H1 (cell line): ENCODE measurements around the gene VPS13D. TPM values are rescaled to one million over a fixed set of nuclear protein-coding genes. Genes with fewer than 3 reads are reported as not detected.
A peak's percentile ranks its signal among the peaks of the same experiment; 100 is the strongest.

ENCODE experiments used
- CTCF ChIA-PET: fragments of 300-600 bp; sonication (Branson Sonifier 250); formaldehyde crosslinking; loops from one replicate; lab custom pipeline; 2021; ENCODE audit not compliant: partially characterized antibody; lab: Charles Lee
- POLR2A ChIA-PET: fragments of 300-600 bp; sonication (Branson Sonifier 250); formaldehyde crosslinking; loops from one replicate; lab custom pipeline; 2021; ENCODE audit warnings: inconsistent platforms; ENCODE audit not compliant: partially characterized antibody; lab: Charles Lee
- DNase-seq, 2 experiments: peaks; one replicate each; pipeline versions ENCODE4 v3.0.0 to v3.0.0-alpha.2; 2010 to 2022; ENCODE audit warnings: low spot score in 2 of 2, low read depth in 1 of 2, mixed read lengths in 1 of 2
- FAIRE-seq: peaks from 2 replicates; lab custom pipeline; 2011; peaks lifted over from hg19 to GRCh38; lab: Jason Lieb, UNC
- H2AFZ ChIP-seq: 2 replicates; pipeline ENCODE4 v1.8.1; 2012; ENCODE audit warnings: low read length, inconsistent platforms
- H2AK5ac ChIP-seq: 2 replicates; pipeline ENCODE4 v1.6.1; 2013; ENCODE audit warnings: low read depth, low read length
- H2BK120ac ChIP-seq: replicated peaks from 2 replicates; pipeline ENCODE3; 2013; ENCODE audit warnings: low read depth, low read length, inconsistent platforms
- H2BK12ac ChIP-seq: 2 replicates; pipeline ENCODE4 v1.6.1; 2013; ENCODE audit warnings: low read depth, low read length
- H2BK15ac ChIP-seq: 2 replicates; pipeline ENCODE4 v1.6.1; 2013; ENCODE audit warnings: low read length
- H2BK20ac ChIP-seq: 2 replicates; pipeline ENCODE4 v1.6.1; 2013; ENCODE audit warnings: low read length
- H2BK5ac ChIP-seq: 2 replicates; pipeline ENCODE4 v1.6.1; 2013; ENCODE audit warnings: low read depth, low read length
- H3K14ac ChIP-seq: 2 replicates; pipeline ENCODE4 v1.6.1; 2013; ENCODE audit warnings: inconsistent platforms; ENCODE audit not compliant: insufficient read length
- H3K18ac ChIP-seq: 2 replicates; pipeline ENCODE4 v1.6.1; 2013; ENCODE audit warnings: low read length; ENCODE audit errors: extremely low read depth
- H3K23ac ChIP-seq: 2 replicates; pipeline ENCODE4 v1.6.1; 2013; ENCODE audit warnings: inconsistent platforms; ENCODE audit not compliant: insufficient read length
- H3K23me2 ChIP-seq: 2 replicates; pipeline ENCODE4 v1.6.1; 2013; ENCODE audit warnings: low read depth, low read length
- H3K27ac ChIP-seq: 2 replicates; pipeline ENCODE4 v1.6.1; 2011; ENCODE audit warnings: low read depth, low read length, inconsistent platforms
- H3K27me3 ChIP-seq, 4 experiments: replicated peaks in 1 of 4; 1 replicate in 1 of 4; 2 replicates in 3 of 4; pipeline versions ENCODE4 v1.6.1 to v1.8.1; 2011 to 2013; ENCODE audit warnings: low read length in 3 of 4, mild to moderate bottlenecking in 3 of 4, inconsistent platforms in 2 of 4, mixed read lengths in 2 of 4, moderate library complexity in 1 of 4; ENCODE audit not compliant: control insufficient read depth in 3 of 4, insufficient read depth in 3 of 4; ENCODE audit errors: extremely low read depth in 1 of 4
- H3K36me3 ChIP-seq, 4 experiments: 2 replicates each; pipeline versions ENCODE4 v1.6.1 to v1.8.1; 2011 to 2013; ENCODE audit warnings: mild to moderate bottlenecking in 4 of 4, low read length in 3 of 4, moderate library complexity in 2 of 4, control low read depth in 1 of 4, inconsistent platforms in 1 of 4; ENCODE audit not compliant: insufficient read depth in 4 of 4, control insufficient read depth in 2 of 4
- H3K4ac ChIP-seq: replicated peaks from 2 replicates; pipeline ENCODE3; 2013; ENCODE audit warnings: low read length, low read depth, mixed read lengths, inconsistent platforms; ENCODE audit not compliant: insufficient read length
- H3K4me1 ChIP-seq, 4 experiments: replicated peaks in 1 of 4; 1 replicate in 1 of 4; 2 replicates in 3 of 4; pipeline versions ENCODE4 v1.6.1 to v1.8.1; 2011 to 2013; ENCODE audit warnings: low read length in 3 of 4, inconsistent platforms in 2 of 4, mixed read lengths in 1 of 4; ENCODE audit not compliant: insufficient read depth in 4 of 4, control insufficient read depth in 3 of 4
- H3K4me2 ChIP-seq, 2 experiments: 2 replicates each; pipeline versions ENCODE4 v1.6.1 to v1.8.1; 2011 to 2013; ENCODE audit warnings: low read depth in 2 of 2, low read length in 2 of 2, control low read depth in 1 of 2, inconsistent platforms in 1 of 2, mild to moderate bottlenecking in 1 of 2; ENCODE audit not compliant: insufficient read depth in 1 of 2
- H3K4me3 ChIP-seq, 4 experiments: fragments of 200-600, 300-600 bp in 1 of 4; sonication (generic), shearing (Covaris generic), sonication (Bioruptor Twin) in 1 of 4; 2 replicates each; pipeline versions ENCODE4 v1.5.1 to v1.8.1; 2011 to 2016; ENCODE audit warnings: low read length in 4 of 4, low read depth in 3 of 4, control low read depth in 2 of 4, inconsistent platforms in 2 of 4, mild to moderate bottlenecking in 2 of 4, mixed read lengths in 1 of 4, moderate library complexity in 1 of 4; ENCODE audit not compliant: insufficient read depth in 2 of 4; ENCODE audit errors: extremely low read depth in 1 of 4
- H3K56ac ChIP-seq: replicated peaks from 2 replicates; pipeline ENCODE3; 2013; ENCODE audit warnings: low read depth, mild to moderate bottlenecking, mixed read lengths, low read length, inconsistent platforms; ENCODE audit not compliant: insufficient read length
- H3K79me1 ChIP-seq: 2 replicates; pipeline ENCODE4 v1.6.1; 2013; ENCODE audit warnings: low read depth, low read length, control low read depth
- H3K79me2 ChIP-seq, 2 experiments: 2 replicates each; pipeline versions ENCODE4 v1.6.1 to v1.8.1; 2012 to 2013; ENCODE audit warnings: low read length in 2 of 2, mild to moderate bottlenecking in 2 of 2, inconsistent platforms in 1 of 2; ENCODE audit not compliant: insufficient read depth in 2 of 2, control insufficient read depth in 1 of 2
- H3K9ac ChIP-seq, 4 experiments: replicated peaks in 1 of 4; 1 replicate in 1 of 4; 2 replicates in 3 of 4; pipeline versions ENCODE4 v1.6.1 to v1.8.1; 2011 to 2013; ENCODE audit warnings: low read depth in 3 of 4, low read length in 3 of 4, control low read depth in 2 of 4, mild to moderate bottlenecking in 2 of 4, moderate library complexity in 2 of 4, inconsistent platforms in 1 of 4; ENCODE audit errors: extremely low read depth in 1 of 4
- H3K9me3 ChIP-seq, 2 experiments: 2 replicates each; pipeline versions ENCODE4 v1.6.1 to v1.8.1; 2012 to 2013; ENCODE audit warnings: mild to moderate bottlenecking in 2 of 2, moderate library complexity in 2 of 2, control low read depth in 1 of 2, inconsistent platforms in 1 of 2, low read depth in 1 of 2, low read length in 1 of 2, mixed read lengths in 1 of 2; ENCODE audit not compliant: insufficient read depth in 2 of 2
- H4K20me1 ChIP-seq, 2 experiments: replicated peaks in 1 of 2; 2 replicates each; pipeline versions ENCODE3 to v1.8.1; 2011 to 2013; ENCODE audit warnings: inconsistent platforms in 2 of 2, low read length in 2 of 2, mild to moderate bottlenecking in 1 of 2; ENCODE audit not compliant: insufficient read depth in 2 of 2, control insufficient read depth in 1 of 2
- H4K5ac ChIP-seq: 2 replicates; pipeline ENCODE4 v1.6.1; 2013; ENCODE audit warnings: low read length, low read depth, mixed read lengths, inconsistent platforms; ENCODE audit not compliant: insufficient read length
- H4K8ac ChIP-seq: 2 replicates; pipeline ENCODE4 v1.8.0; 2013; ENCODE audit warnings: mild to moderate bottlenecking, moderate library complexity, low read length, inconsistent platforms; ENCODE audit not compliant: insufficient read depth; ENCODE audit errors: extremely low read depth
- H4K91ac ChIP-seq: replicated peaks from 2 replicates; pipeline ENCODE3; 2013; ENCODE audit warnings: low read length, mixed read lengths, inconsistent platforms; ENCODE audit not compliant: insufficient read length
- ASH2L ChIP-seq: fragments of 200-600, 300-600 bp; sonication (generic); IDR thresholded peaks from one replicate; pipeline ENCODE4 v1.7.1; 2017; ENCODE audit warnings: low read length
- BACH1 ChIP-seq: IDR thresholded peaks from 2 replicates; pipeline ENCODE4 v1.6.1; 2012; ENCODE audit warnings: low read length, improper control_type of control experiment
- JUN ChIP-seq: IDR thresholded peaks from 2 replicates; pipeline ENCODE4 v1.6.1; 2011; ENCODE audit warnings: low read depth, mild to moderate bottlenecking, improper control_type of control experiment, low read length
- JUND ChIP-seq: IDR thresholded peaks from 2 replicates; pipeline ENCODE4 v1.6.1; 2011; ENCODE audit warnings: mild to moderate bottlenecking, improper control_type of control experiment, low read length
- KDM1A ChIP-seq: fragments of 200-600, 300-600 bp; sonication (generic); IDR thresholded peaks from 2 replicates; pipeline ENCODE4 v1.7.1; 2016; ENCODE audit warnings: mild to moderate bottlenecking, low read length, borderline replicate concordance
- KDM4A ChIP-seq: IDR thresholded peaks from one replicate; pipeline ENCODE4 v1.7.1; 2012; ENCODE audit warnings: low read depth, mild to moderate bottlenecking, moderate library complexity, low read length, inconsistent platforms; ENCODE audit not compliant: severe bottlenecking
- PHF8 ChIP-seq: fragments of 200-600 bp; sonication (generic); conservative IDR thresholded peaks from 2 replicates; pipeline ENCODE4 v1.7.1; 2012; ENCODE audit warnings: low read depth, mild to moderate bottlenecking, inconsistent platforms, low read length, moderate library complexity
- POLR2AphosphoS5 ChIP-seq: IDR thresholded peaks from 2 replicates; pipeline ENCODE4 v1.6.1; 2011; ENCODE audit warnings: low read depth, low read length
- RBBP5 ChIP-seq: IDR thresholded peaks from 2 replicates; pipeline ENCODE4 v1.7.1; 2012; ENCODE audit warnings: low read depth, mild to moderate bottlenecking, inconsistent platforms, low read length, moderate library complexity, borderline replicate concordance
- SIX5 ChIP-seq: IDR thresholded peaks from 2 replicates; pipeline ENCODE4 v1.6.1; 2011; ENCODE audit warnings: mild to moderate bottlenecking, low read depth, low read length
- WGBS, 2 experiments: shearing (Covaris generic) in 1 of 2; methylation state at CpG; one replicate each; pipeline versions ENCODE4 v1.1.6 to v1.1.7; 2013 to 2015; ENCODE audit warnings: low lambda C conversion rate in 2 of 2, mixed read lengths in 2 of 2, inconsistent platforms in 1 of 2, low coverage in 1 of 2, missing lambda C conversion rate in 1 of 2; ENCODE audit not compliant: insufficient replicate concordance in 2 of 2, insufficient coverage in 1 of 2, insufficient read length in 1 of 2; ENCODE audit errors: extremely low coverage in 1 of 2, missing lambda C conversion rate in 1 of 2; 5-methylcytosine and 5-hydroxymethylcytosine counted together
- polyA plus RNA-seq, 7 experiments: library from polyadenylated mRNA; depleted of rRNA in 3 of 7; stranded (reverse) in 5 of 7; unstranded in 2 of 7; fragments of >200 nt in 5 of 7; fragments of 200-250 nt in 2 of 7; gene quantifications; 1 replicate in 5 of 7; 2 replicates in 1 of 7; 4 replicates in 1 of 7; pipeline versions ENCODE4 v1.2.1 to v1.2.3, GENCODE V29; 2011 to 2013; ENCODE audit warnings: missing spikeins in 2 of 7, mixed read lengths in 2 of 7
- total RNA-seq: library from RNA; stranded (reverse); fragmentation: NEBNext Ultra II Directional; extraction: Animal tissue kit (Norgen Biotek cat#: 25700); gene quantifications from 2 replicates; pipeline ENCODE4 v1.2.1, GENCODE V29; 2021

VPS13D gene
- total and polyA plus RNA-seq, 2 of the 8 experiments (the other 6 are each of a cell fraction or from before 2014, with no cell fraction given) = 10.9 to 31.2 TPM

- no peak for FAIRE-seq
Observed at GRCh38 chr1:12305377-12305776, 75.5 kb downstream of the VPS13D start.

More at GRCh38 chr1:12305377-12305776, 75.5 kb downstream of the VPS13D start:
- peaks cover 9% of the 10 kb centered on the region in 2 experiments for H3K9me3 ChIP-seq
- H4K91ac ChIP-seq = no peak overlapping the region
- H3K79me1 ChIP-seq = no peaks in the 10 kb centered on the region
- CTCF ChIA-PET = interaction anchor here (1.0 kb wide), 1 partner anchor 29 kb away, joined by 6 read pairs; no protein-coding TSS in a partner anchor
- H3K18ac ChIP-seq = no peak overlapping the region
- no peak overlapping the region for H3K56ac ChIP-seq
- H2AK5ac ChIP-seq = no peak overlapping the region
- no peak overlapping the region for H3K4ac ChIP-seq
- H3K36me3 ChIP-seq = peaks cover 2 to 41% (median 22%) of the 10 kb centered on the region in 4 experiments; a peak in 7 of 8 replicates
- H3K4me2 ChIP-seq = no peak overlapping the region
- peak in 1 of 2 experiments; percentile 4 for DNase-seq
- H3K4me1 ChIP-seq = 0 out of 7 replicates have a peak, but pooled peaks cover 0 to 2% (median 0%) of the 10 kb centered on the region in 4 experiments
- H3K23ac ChIP-seq = no peak overlapping the region
- H2BK15ac ChIP-seq = no peak overlapping the region
- no peak overlapping the region for H3K9ac ChIP-seq
- no peaks in the 10 kb centered on the region for H4K20me1 ChIP-seq
- no peak overlapping the region for H2BK12ac ChIP-seq
- H2BK120ac ChIP-seq = no peak overlapping the region
- no peak for TF ChIP-seq JUN
- TF ChIP-seq KDM1A = no peak
- TF ChIP-seq ASH2L = no peak
- no peak for TF ChIP-seq BACH1
- no peak for TF ChIP-seq JUND
- TF ChIP-seq POLR2AphosphoS5 = no peak
- no peak for TF ChIP-seq PHF8
- TF ChIP-seq SIX5 = no peak
- TF ChIP-seq RBBP5 = no peak
- TF ChIP-seq KDM4A = no peak
- TF ChIP-seq, all 59 proteins: peak for 0
- POLR2A ChIA-PET = no interaction called here
- no peak overlapping the region for H2BK5ac ChIP-seq
- H3K79me2 ChIP-seq = no peaks in the 10 kb centered on the region
- no peak overlapping the region for H2AFZ ChIP-seq
- H3K27ac ChIP-seq = no peak overlapping the region
- 91% methylated on average over 8 of the region's 8 CpGs; no CpG with 5 or more reads in 1 of the 2 experiments for WGBS, 2 experiments
- H4K8ac ChIP-seq = no peak overlapping the region
- H3K27me3 ChIP-seq = no peaks in the 10 kb centered on the region
- no peak overlapping the region for H3K14ac ChIP-seq
- H3K4me3 ChIP-seq = no peak overlapping the region
- H4K5ac ChIP-seq = no peak overlapping the region
- no peak overlapping the region for H2BK20ac ChIP-seq
- no peaks in the 10 kb centered on the region for H3K23me2 ChIP-seq
